ENCODE data around the gene ZC3H12A. TPM values are rescaled to one million over a fixed set of nuclear protein-coding genes. Genes with fewer than 3 reads are reported as not detected.

ZC3H12A gene
- total and polyA plus RNA-seq, 10 of the 15 experiments (the other 5 are each of a cell fraction or from before 2014, with no cell fraction given), result 0.35 to 30.2 (median 13.8) TPM

DNA sequence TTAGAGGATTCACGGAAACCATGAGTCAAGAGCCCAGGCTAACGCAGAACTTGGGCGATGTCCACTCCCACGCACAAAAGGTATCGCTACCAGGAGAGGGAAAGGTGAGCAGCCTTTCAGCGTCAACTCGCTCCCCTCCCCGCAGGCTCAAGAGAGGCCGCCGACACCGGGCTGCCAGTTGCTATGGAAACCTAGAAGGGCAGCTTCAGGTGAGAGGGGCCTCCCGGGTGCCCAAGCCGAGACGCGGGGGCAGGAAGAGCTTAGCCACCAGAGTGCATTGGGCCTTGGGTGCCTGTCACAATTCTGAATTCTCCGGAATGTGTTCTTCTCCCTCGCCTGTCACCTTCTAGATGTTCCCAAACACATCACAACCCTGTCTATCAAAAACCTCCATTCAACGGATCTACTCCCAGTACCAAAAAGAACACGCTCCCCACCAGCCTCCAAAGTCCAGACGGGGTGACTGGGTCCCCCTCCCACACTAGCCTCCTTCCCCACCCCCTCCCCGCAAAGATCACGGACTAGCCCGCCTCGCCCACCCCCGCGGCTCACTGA is 39.5 kb downstream of the ZC3H12A start:
- DNase-seq (ENCODE audit: low read depth, low spot score) (no peak), ATAC-seq (peak; percentile 64), FAIRE-seq (no peak)
- in situ Hi-C loops (cut with MboI), result no loop called here
- BruUV-seq (replicated peaks), result no TSS peak
- Histone ChIP-seq H4K20me1 (ENCODE audit: control insufficient read depth, insufficient read depth) (no peaks in the 10 kb centered on the region), H3K36me3 (ENCODE audit: control insufficient read depth in 2 of 2, insufficient read depth in 2 of 2, low read length in 1 of 2) (peaks cover 0 to 15% of the 10 kb centered on the region in 2 experiments; a peak in 2 of 4 replicates), H3K27me3 (replicated peaks in 1 of 2; ENCODE audit: control insufficient read depth in 2 of 2, insufficient read depth in 2 of 2, low read length in 1 of 2) (no peaks in the 10 kb centered on the region), H3K9me3 (replicated peaks; ENCODE audit: control insufficient read depth, insufficient read depth, low read length) (no peaks in the 10 kb centered on the region), H3K4me3 (peak overlapping the region; percentile 82), H3K4me1 (ENCODE audit: control insufficient read depth, insufficient read depth, low read length) (peaks cover 13% of the 10 kb centered on the region), H3K27ac (ENCODE audit: control insufficient read depth, insufficient read depth) (no peak overlapping the region), H3K79me2 (ENCODE audit: control insufficient read depth, insufficient read depth, low read length) (peaks cover 17% of the 10 kb centered on the region), H3K4me2 (ENCODE audit: control insufficient read depth, insufficient read depth) (peak overlapping the region; percentile 92), H2AFZ (ENCODE audit: control insufficient read depth, low read depth, low read length) (peak overlapping the region; percentile 65), H3K9ac (ENCODE audit: control insufficient read depth, insufficient read depth, low read length) (peak overlapping the region; percentile 55; the same call in 1 of the 2 replicates)
- CTCF ChIA-PET, result interaction anchor here (0.7 to 5.1 kb wide), 8 partner anchors 11 to 169 kb away, joined by 3 to 26 read pairs (median 6); partner anchors contain the start of gene SNIP1
- POLR2A ChIA-PET, result interaction anchor here (0.6 to 2.7 kb wide), 6 partner anchors 35 to 127 kb away, joined by 3 to 28 read pairs (median 4); partner anchors contain the start of genes SNIP1 and ZC3H12A
- TF ChIP-seq, protein P1, sequence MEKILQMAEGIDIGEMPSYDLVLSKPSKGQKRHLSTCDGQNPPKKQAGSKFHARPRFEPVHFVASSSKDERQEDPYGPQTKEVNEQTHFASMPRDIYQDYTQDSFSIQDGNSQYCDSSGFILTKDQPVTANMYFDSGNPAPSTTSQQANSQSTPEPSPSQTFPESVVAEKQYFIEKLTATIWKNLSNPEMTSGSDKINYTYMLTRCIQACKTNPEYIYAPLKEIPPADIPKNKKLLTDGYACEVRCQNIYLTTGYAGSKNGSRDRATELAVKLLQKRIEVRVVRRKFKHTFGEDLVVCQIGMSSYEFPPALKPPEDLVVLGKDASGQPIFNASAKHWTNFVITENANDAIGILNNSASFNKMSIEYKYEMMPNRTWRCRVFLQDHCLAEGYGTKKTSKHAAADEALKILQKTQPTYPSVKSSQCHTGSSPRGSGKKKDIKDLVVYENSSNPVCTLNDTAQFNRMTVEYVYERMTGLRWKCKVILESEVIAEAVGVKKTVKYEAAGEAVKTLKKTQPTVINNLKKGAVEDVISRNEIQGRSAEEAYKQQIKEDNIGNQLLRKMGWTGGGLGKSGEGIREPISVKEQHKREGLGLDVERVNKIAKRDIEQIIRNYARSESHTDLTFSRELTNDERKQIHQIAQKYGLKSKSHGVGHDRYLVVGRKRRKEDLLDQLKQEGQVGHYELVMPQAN (conservative IDR thresholded peaks at IDR 0.05), result peak; percentile 36
- TF ChIP-seq, protein P2, sequence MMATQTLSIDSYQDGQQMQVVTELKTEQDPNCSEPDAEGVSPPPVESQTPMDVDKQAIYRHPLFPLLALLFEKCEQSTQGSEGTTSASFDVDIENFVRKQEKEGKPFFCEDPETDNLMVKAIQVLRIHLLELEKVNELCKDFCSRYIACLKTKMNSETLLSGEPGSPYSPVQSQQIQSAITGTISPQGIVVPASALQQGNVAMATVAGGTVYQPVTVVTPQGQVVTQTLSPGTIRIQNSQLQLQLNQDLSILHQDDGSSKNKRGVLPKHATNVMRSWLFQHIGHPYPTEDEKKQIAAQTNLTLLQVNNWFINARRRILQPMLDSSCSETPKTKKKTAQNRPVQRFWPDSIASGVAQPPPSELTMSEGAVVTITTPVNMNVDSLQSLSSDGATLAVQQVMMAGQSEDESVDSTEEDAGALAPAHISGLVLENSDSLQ (IDR thresholded peaks at IDR 0.05), result peak; percentile 83
- TF ChIP-seq MXI1 (IDR thresholded peaks at IDR 0.05; ENCODE audit: low read depth, low read length), result 0 out of 2 replicates have a peak, but pooled peaks have one; percentile 38
- TF ChIP-seq NFYB (IDR thresholded peaks at IDR 0.05; ENCODE audit: insufficient read depth, low read depth, low read length), result no peak
- TF ChIP-seq, protein P3, sequence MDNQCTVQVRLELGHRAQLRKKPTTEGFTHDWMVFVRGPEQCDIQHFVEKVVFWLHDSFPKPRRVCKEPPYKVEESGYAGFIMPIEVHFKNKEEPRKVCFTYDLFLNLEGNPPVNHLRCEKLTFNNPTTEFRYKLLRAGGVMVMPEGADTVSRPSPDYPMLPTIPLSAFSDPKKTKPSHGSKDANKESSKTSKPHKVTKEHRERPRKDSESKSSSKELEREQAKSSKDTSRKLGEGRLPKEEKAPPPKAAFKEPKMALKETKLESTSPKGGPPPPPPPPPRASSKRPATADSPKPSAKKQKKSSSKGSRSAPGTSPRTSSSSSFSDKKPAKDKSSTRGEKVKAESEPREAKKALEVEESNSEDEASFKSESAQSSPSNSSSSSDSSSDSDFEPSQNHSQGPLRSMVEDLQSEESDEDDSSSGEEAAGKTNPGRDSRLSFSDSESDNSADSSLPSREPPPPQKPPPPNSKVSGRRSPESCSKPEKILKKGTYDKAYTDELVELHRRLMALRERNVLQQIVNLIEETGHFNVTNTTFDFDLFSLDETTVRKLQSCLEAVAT (IDR thresholded peaks at IDR 0.05), result 0 out of 2 replicates have a peak, but pooled peaks have one; percentile 28
- TF ChIP-seq CBX3 (IDR thresholded peaks at IDR 0.05; ENCODE audit: borderline replicate concordance, low read depth), result no peak
- TF ChIP-seq MYB (IDR thresholded peaks at IDR 0.05; ENCODE audit: borderline replicate concordance, low read depth, low read length), result no peak
- no peak for TF ChIP-seq NFYA (IDR thresholded peaks at IDR 0.05; ENCODE audit: borderline replicate concordance, low read depth, low read length)
- TF ChIP-seq HDGF (IDR thresholded peaks at IDR 0.05), result 0 out of 2 replicates have a peak, but pooled peaks have one; percentile 23
- TF ChIP-seq BMI1 (IDR thresholded peaks at IDR 0.05; ENCODE audit: borderline replicate concordance), result peak; percentile 94
- peak in 1 of 2 experiments; percentile 78; a peak in 2 of 3 replicates for TF ChIP-seq EGR1 (IDR thresholded peaks at IDR 0.05; ENCODE audit: borderline replicate concordance in 1 of 2, low read depth in 2 of 2, low read length in 2 of 2)
- WGBS (ENCODE audit: insufficient coverage, insufficient replicate concordance, low lambda C conversion rate, missing lambda C conversion rate), result 1% methylated on average over 19 of the region's 26 CpGs
- intact Hi-C loops (cut with micrococcal nuclease; ENCODE audit: unreplicated experiment), result loop anchor here (2.0 to 5.0 kb wide), 2 partner anchors 35 to 38 kb away; partner anchors contain the start of gene SNIP1
- RAD21 ChIA-PET (ENCODE audit: unreplicated experiment), result interaction anchor here (0.7 to 2.1 kb wide), 9 partner anchors 8 to 169 kb away, joined by 3 to 13 read pairs (median 6); partner anchors contain the start of genes GNL2, SNIP1 and ZC3H12A
- SMC1A ChIA-PET (ENCODE audit: uncharacterized antibody, unreplicated experiment), result interaction anchor here (1.2 to 2.1 kb wide), 4 partner anchors 11 to 43 kb away, joined by 3 to 6 read pairs (median 4); no protein-coding TSS in a partner anchor

Data from GM12878 (cell line).